Suprapubic skin (tissue), 3 donors: ENCODE measurements around the gene SNX9.

Source experiments
- CTCF ChIP-seq, 2 donors: fragments of 200-600 bp in 1 of 2; fragments of 450-650 bp in 1 of 2; sonication (generic) in 1 of 2; IDR thresholded peaks; one replicate each; pipeline ENCODE4 v1.5.1; 2016 to 2019; ENCODE audit warnings: antibody characterized with exemption in 2 of 2, mild to moderate bottlenecking in 1 of 2, moderate library complexity in 1 of 2
- POLR2AphosphoS5 ChIP-seq, 3 donors: sonication (generic); formaldehyde crosslinking; IDR thresholded peaks; one replicate each; pipeline ENCODE4 v1.6.1; 2017; ENCODE audit warnings: antibody characterized with exemption in 3 of 3

GRCh38 chr6:157831018-157831369 lies 7.9 kb downstream of the SNX9 start:
- TF ChIP-seq CTCF (IDR thresholded peaks at IDR 0.05) (no peak), POLR2AphosphoS5 (IDR thresholded peaks at IDR 0.05) (no peak)
